HL-60 (cell line): ENCODE results near the gene AFF1.

Experiments used
- DNase-seq, 2 experiments: peaks; one replicate each; pipeline ENCODE4 v3.0.0-alpha.2; 2010 to 2020; ENCODE audit warnings: low read depth in 1 of 2, low spot score in 1 of 2
- H3K27ac ChIP-seq: fragments of 250-450 bp; sonication (Bioruptor Pico); replicated peaks from 2 replicates; pipeline ENCODE4 v1.5.1; 2020; ENCODE audit warnings: mild to moderate bottlenecking, moderate library complexity
- H3K27me3 ChIP-seq: fragments of 250-450 bp; sonication (Bioruptor Pico); 2 replicates; pipeline ENCODE4 v1.5.1; 2021; ENCODE audit warnings: mild to moderate bottlenecking, moderate library complexity; ENCODE audit not compliant: insufficient read depth, poor library complexity, severe bottlenecking
- H3K4me3 ChIP-seq: replicated peaks from 2 replicates; pipeline ENCODE4 v1.5.1; 2011; ENCODE audit warnings: mild to moderate bottlenecking, control low read depth, low read length; ENCODE audit not compliant: insufficient read depth
- GABPA ChIP-seq: IDR thresholded peaks from 2 replicates; pipeline ENCODE4 v1.6.1; 2012; ENCODE audit warnings: low read depth
- POLR2AphosphoS5 ChIP-seq: IDR thresholded peaks from 2 replicates; pipeline ENCODE4 v1.6.1; 2012; ENCODE audit warnings: low read depth
- SPI1 ChIP-seq: IDR thresholded peaks from 2 replicates; pipeline ENCODE4 v1.6.1; 2012; ENCODE audit warnings: low read depth, mild to moderate bottlenecking, borderline replicate concordance
- TF ChIP-seq, protein P1 (sequence below): IDR thresholded peaks from one replicate; pipeline ENCODE4 v1.5.1; 2011; ENCODE audit warnings: low read length, control low read depth, inconsistent platforms; ENCODE audit not compliant: insufficient read depth
- TF ChIP-seq, protein P2 (sequence below): IDR thresholded peaks from 2 replicates; pipeline ENCODE4 v1.6.1; 2012; ENCODE audit warnings: low read depth; ENCODE audit not compliant: insufficient replicate concordance

The AFF1 gene

DNA sequence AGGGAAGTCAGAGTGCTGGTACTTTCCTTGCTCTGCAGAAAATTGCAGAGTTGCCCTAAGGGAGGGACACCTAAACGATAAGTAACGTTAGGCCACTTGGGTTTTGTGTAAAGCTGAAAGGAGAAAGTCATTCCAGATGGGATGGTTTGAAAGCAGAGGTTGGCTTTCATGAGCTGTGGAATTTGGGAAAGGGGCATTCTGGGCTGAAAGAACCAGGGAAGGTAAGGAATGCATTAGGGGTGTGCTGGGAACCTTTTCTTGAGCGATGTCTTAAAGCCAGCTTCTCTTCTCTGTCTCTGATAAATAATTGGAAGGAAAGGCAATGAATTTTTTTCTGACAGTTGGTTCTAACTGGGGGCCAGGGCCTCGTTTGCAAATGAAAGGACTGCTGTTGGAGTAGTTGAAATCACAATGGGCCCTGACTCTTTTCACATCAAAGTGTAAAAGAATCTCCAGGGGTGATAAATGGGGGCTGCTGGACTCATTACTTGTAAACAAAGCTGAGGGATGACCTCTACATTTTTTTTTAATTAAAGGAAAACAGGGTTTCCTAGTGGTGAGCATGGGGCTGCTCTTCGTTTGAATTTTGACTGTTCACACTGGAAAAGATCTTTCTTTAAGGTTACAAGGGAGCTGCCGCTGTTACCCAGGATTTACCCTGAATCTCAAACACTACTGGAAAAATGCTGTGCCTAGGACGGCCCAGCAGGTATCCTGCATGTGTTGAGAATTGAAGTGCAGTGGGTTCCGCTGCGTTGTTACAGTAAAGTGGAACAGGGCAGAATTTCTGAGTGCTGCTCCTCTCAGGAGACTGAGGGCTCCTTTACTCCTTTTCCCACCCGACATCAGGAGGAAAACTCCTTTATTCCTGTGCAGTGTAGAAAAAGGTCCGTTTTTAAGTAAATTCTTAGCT, 25.0 kb downstream of the AFF1 start:
- Histone ChIP-seq H3K27me3 (no peaks in the 10 kb centered on the region), H3K4me3 (no peak overlapping the region), H3K27ac (peak overlapping the region; percentile 85)
- no peak for DNase-seq
- TF ChIP-seq, protein P1, sequence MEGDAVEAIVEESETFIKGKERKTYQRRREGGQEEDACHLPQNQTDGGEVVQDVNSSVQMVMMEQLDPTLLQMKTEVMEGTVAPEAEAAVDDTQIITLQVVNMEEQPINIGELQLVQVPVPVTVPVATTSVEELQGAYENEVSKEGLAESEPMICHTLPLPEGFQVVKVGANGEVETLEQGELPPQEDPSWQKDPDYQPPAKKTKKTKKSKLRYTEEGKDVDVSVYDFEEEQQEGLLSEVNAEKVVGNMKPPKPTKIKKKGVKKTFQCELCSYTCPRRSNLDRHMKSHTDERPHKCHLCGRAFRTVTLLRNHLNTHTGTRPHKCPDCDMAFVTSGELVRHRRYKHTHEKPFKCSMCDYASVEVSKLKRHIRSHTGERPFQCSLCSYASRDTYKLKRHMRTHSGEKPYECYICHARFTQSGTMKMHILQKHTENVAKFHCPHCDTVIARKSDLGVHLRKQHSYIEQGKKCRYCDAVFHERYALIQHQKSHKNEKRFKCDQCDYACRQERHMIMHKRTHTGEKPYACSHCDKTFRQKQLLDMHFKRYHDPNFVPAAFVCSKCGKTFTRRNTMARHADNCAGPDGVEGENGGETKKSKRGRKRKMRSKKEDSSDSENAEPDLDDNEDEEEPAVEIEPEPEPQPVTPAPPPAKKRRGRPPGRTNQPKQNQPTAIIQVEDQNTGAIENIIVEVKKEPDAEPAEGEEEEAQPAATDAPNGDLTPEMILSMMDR: no peak
- TF ChIP-seq SPI1 (no peak), GABPA (no peak), POLR2AphosphoS5 (no peak)
- TF ChIP-seq, protein P2, sequence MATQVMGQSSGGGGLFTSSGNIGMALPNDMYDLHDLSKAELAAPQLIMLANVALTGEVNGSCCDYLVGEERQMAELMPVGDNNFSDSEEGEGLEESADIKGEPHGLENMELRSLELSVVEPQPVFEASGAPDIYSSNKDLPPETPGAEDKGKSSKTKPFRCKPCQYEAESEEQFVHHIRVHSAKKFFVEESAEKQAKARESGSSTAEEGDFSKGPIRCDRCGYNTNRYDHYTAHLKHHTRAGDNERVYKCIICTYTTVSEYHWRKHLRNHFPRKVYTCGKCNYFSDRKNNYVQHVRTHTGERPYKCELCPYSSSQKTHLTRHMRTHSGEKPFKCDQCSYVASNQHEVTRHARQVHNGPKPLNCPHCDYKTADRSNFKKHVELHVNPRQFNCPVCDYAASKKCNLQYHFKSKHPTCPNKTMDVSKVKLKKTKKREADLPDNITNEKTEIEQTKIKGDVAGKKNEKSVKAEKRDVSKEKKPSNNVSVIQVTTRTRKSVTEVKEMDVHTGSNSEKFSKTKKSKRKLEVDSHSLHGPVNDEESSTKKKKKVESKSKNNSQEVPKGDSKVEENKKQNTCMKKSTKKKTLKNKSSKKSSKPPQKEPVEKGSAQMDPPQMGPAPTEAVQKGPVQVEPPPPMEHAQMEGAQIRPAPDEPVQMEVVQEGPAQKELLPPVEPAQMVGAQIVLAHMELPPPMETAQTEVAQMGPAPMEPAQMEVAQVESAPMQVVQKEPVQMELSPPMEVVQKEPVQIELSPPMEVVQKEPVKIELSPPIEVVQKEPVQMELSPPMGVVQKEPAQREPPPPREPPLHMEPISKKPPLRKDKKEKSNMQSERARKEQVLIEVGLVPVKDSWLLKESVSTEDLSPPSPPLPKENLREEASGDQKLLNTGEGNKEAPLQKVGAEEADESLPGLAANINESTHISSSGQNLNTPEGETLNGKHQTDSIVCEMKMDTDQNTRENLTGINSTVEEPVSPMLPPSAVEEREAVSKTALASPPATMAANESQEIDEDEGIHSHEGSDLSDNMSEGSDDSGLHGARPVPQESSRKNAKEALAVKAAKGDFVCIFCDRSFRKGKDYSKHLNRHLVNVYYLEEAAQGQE: no peak

DNA sequence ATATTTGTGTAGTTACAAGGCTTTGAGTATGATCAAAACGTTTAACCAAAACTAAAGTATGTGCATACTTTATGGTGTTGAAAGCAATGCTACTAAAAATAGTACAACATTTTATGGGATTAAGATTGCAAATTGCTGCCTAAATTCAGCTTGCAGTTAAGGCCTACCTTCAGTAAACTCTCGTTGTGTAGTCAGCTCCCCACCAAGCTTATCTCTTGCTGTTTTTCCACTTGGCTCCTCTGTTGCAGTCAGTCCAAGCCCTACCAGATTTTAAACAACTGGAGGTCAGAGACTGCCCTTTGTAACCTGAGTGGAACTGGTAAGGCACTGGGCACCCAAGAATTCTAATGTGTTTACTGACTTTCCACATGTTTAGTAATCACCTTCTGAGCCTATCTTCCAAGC, 25.7 kb downstream of the AFF1 start:
- H3K27ac ChIP-seq: peak overlapping the region; percentile 85
- H3K27me3 ChIP-seq: no peaks in the 10 kb centered on the region
- no peak overlapping the region for H3K4me3 ChIP-seq
- TF ChIP-seq, protein P2: no peak
- TF ChIP-seq POLR2AphosphoS5: no peak
- TF ChIP-seq, protein P1: no peak
- TF ChIP-seq SPI1: no peak
- no peak for TF ChIP-seq GABPA
- DNase-seq: no peak

DNA sequence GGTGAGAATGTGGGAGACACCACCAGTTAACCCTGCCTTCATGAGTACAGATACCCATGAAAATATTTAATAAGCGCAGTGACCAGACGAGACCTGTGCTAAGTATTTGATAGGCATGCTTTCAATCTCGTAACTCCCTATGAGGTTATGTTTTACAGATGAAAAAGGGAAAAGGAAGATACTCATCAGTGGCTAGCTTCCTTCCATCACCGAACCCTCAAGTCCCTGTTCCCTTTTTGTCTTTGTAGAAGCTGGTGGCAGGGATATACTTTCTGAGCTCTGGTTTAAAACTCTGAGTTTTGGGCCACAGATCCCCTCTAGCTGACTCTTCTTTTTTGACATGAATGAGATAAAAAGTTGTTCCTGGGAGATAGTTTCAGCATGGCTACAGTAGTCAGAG, 26.3 kb downstream of the AFF1 start:
- Histone ChIP-seq H3K4me3 (no peak overlapping the region), H3K27me3 (no peaks in the 10 kb centered on the region), H3K27ac (peak overlapping the region; percentile 85)
- TF ChIP-seq, protein P1: no peak
- peak; percentile 90 for TF ChIP-seq SPI1
- TF ChIP-seq POLR2AphosphoS5: no peak
- no peak for TF ChIP-seq GABPA
- DNase-seq: peak in 1 of 2 experiments; percentile 52
